AG04449 (cell line): ENCODE measurements around the gene SPAAR.

Experiments
- CTCF ChIA-PET: fragments of 350-600 bp; formaldehyde crosslinking; extraction: SDS; loops from one replicate; lab custom pipeline; 2021; ENCODE audit warnings: antibody characterized with exemption; lab: Yijun Ruan, JAX
- POLR2A ChIA-PET: fragments of 400-600, 350-600 bp; formaldehyde crosslinking; extraction: SDS; loops from one replicate; lab custom pipeline; 2020; ENCODE audit warnings: antibody characterized with exemption, inconsistent platforms; lab: Yijun Ruan, JAX
- DNase-seq: peaks from one replicate; pipeline ENCODE4 v3.0.0-alpha.2; 2010; ENCODE audit warnings: low read depth, low spot score
- H3K4me3 ChIP-seq: 2 replicates; pipeline ENCODE4 v1.5.1; 2011; ENCODE audit warnings: low read depth, mild to moderate bottlenecking, control low read depth, low read length
- CTCF ChIP-seq: IDR thresholded peaks from one replicate; pipeline ENCODE4 v1.5.1; 2011; ENCODE audit warnings: mild to moderate bottlenecking, moderate library complexity, low read length, control low read depth, inconsistent platforms; ENCODE audit not compliant: insufficient read depth; ENCODE audit errors: missing control alignments

SPAAR gene

DNA sequence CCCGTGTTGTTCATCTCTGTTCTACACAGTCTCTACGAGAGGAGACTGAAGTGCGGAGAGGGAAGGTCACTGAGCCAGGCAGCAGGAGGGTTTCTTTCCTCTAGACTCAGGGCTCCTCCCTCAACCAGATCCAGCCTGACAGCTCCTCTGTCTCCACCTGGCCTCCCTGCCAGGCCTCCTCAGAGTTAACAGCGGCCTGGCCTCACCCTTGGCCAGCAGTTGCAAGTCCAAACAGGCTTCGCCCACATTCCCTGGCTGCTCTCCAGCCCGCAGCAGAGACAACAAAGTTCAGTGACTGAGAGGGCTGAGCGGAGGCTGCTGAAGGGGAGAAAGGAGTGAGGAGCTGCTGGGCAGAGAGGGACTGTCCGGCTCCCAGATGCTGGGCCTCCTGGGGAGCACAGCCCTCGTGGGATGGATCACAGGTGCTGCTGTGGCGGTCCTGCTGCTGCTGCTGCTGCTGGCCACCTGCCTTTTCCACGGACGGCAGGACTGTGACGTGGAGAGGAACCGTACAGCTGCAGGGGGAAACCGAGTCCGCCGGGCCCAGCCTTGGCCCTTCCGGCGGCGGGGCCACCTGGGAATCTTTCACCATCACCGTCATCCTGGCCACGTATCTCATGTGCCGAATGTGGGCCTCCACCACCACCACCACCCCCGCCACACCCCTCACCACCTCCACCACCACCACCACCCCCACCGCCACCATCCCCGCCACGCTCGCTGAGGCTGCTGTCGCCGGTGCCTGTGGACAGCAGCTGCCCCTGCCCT lies 3.2 kb upstream of the SPAAR start, which contains the start of gene HRCT1:
HRCT1 (plus strand) TSS at position 291 of the 768 bp plus-strand sequence; CDS start at position 377, 86 bp downstream.
- DNase-seq: peak; percentile 69
- TF ChIP-seq CTCF: no peak
- CTCF ChIA-PET: interaction anchor here (0.8 to 12.6 kb wide), 15 partner anchors 9 to 116 kb away, joined by 3 to 207 read pairs (median 8); partner anchors contain the start of gene HINT2
- POLR2A ChIA-PET: interaction anchor here (0.6 to 2.6 kb wide), 12 partner anchors 14 to 178 kb away, joined by 3 to 15 read pairs (median 5); partner anchors contain the start of gene RECK
- 0 out of 2 replicates have a peak within 1 kb of the TSS, but pooled peaks have one; percentile 36 for H3K4me3 ChIP-seq

GRCh38 chr9:35906923-35907699 lies 2.2 kb upstream of the SPAAR start:
- peak overlapping the region; percentile 36 for H3K4me3 ChIP-seq
- TF ChIP-seq CTCF: no peak
- peak; percentile 59 for DNase-seq
- ChIA-PET POLR2A (interaction anchor here (0.6 to 2.6 kb wide), 12 partner anchors 13 to 283 kb away, joined by 3 to 15 read pairs (median 6); partner anchors contain the start of gene RECK), CTCF (interaction anchor here (0.8 to 12.6 kb wide), 11 partner anchors 16 to 117 kb away, joined by 3 to 207 read pairs (median 5); partner anchors contain the start of gene HINT2)

GRCh38 chr9:35907711-35908503 lies 1.4 kb upstream of the SPAAR start:
- ChIA-PET CTCF (interaction anchor here (0.6 to 12.6 kb wide), 13 partner anchors 15 to 190 kb away, joined by 3 to 207 read pairs (median 15); no protein-coding TSS in a partner anchor), POLR2A (interaction anchor here (1.2 to 2.6 kb wide), 7 partner anchors 13 to 129 kb away, joined by 4 to 15 read pairs (median 6); partner anchors contain the start of gene RECK)
- no peak for TF ChIP-seq CTCF
- peak; percentile 37 for DNase-seq
- peak overlapping the region; percentile 36 for H3K4me3 ChIP-seq

- POLR2A ChIA-PET: no interaction called here
- CTCF ChIA-PET: interaction anchor here (0.6 to 12.6 kb wide), 6 partner anchors 14 to 190 kb away, joined by 3 to 137 read pairs (median 31); no protein-coding TSS in a partner anchor
- DNase-seq: no peak
- no peak overlapping the region for H3K4me3 ChIP-seq
- no peak for TF ChIP-seq CTCF
Measured at GRCh38 chr9:35908504-35909125, 675 bp upstream of the SPAAR start.
